ENCODE results near the gene PTPN11.
"Not testable (repeated sequence)": the region's sequence is repeated elsewhere in the genome, so short reads cannot be mapped to it uniquely, and the experiment has no call there.

Gene PTPN11

GRCh38 chr12:112457142-112457541 lies 38.4 kb downstream of the PTPN11 start:
- DNase-seq: not testable (repeated sequence)

GRCh38 chr12:112458330-112458729 lies 39.6 kb downstream of the PTPN11 start:
- no peak for DNase-seq

- no peak for DNase-seq
Measured at GRCh38 chr12:112458751-112459150, 40.0 kb downstream of the PTPN11 start.

GRCh38 chr12:112463478-112463877 lies 44.7 kb downstream of the PTPN11 start:
- DNase-seq: no peak

- DNase-seq: no peak
Measured at GRCh38 chr12:112464605-112465004, 45.9 kb downstream of the PTPN11 start.

GRCh38 chr12:112466011-112466422 lies 47.3 kb downstream of the PTPN11 start:
- DNase-seq: no peak

- DNase-seq: no peak
Measured at GRCh38 chr12:112466835-112467234, 48.1 kb downstream of the PTPN11 start.

- DNase-seq: no peak
Measured at GRCh38 chr12:112468046-112468445, 49.3 kb downstream of the PTPN11 start.

- no peak for DNase-seq
Measured at GRCh38 chr12:112473056-112473455, 54.3 kb downstream of the PTPN11 start.

- no peak for DNase-seq
Measured at GRCh38 chr12:112479413-112479812, 60.7 kb downstream of the PTPN11 start.

GRCh38 chr12:112480931-112481330 lies 62.2 kb downstream of the PTPN11 start:
- DNase-seq: no peak

- DNase-seq: no peak
Measured at GRCh38 chr12:112482733-112483132, 64.0 kb downstream of the PTPN11 start.

- no peak for DNase-seq
Measured at GRCh38 chr12:112486361-112486760, 67.6 kb downstream of the PTPN11 start.

- no peak for DNase-seq
Measured at GRCh38 chr12:112488257-112488876, 69.6 kb downstream of the PTPN11 start.

- no peak for DNase-seq
Measured at GRCh38 chr12:112489456-112489855, 70.7 kb downstream of the PTPN11 start.

GRCh38 chr12:112496496-112496895 lies 77.7 kb downstream of the PTPN11 start:
- no peak for DNase-seq

GRCh38 chr12:112498580-112498979 lies 79.8 kb downstream of the PTPN11 start:
- DNase-seq: no peak

- no peak for DNase-seq
Measured at GRCh38 chr12:112503512-112503911, 84.8 kb downstream of the PTPN11 start.

GRCh38 chr12:112506513-112507166 lies 87.9 kb downstream of the PTPN11 start:
- DNase-seq: no peak

- DNase-seq: no peak
Measured at GRCh38 chr12:112513471-112513870, 94.7 kb downstream of the PTPN11 start.

- no peak for DNase-seq
Measured at GRCh38 chr12:112514456-112514855, 95.7 kb downstream of the PTPN11 start.

GRCh38 chr12:112514926-112515642 lies 96.3 kb downstream of the PTPN11 start:
- DNase-seq: no peak

GRCh38 chr12:112515868-112516267 lies 97.1 kb downstream of the PTPN11 start:
- no peak for DNase-seq

GRCh38 chr12:112517730-112518364 lies 99.1 kb downstream of the PTPN11 start:
- no peak for DNase-seq

Measured in NCI-H1105 treated with DMSO at 0.1 percent for 48 hours (cell line).